Measurements from ENCODE around the gene CCIN. TPM values are rescaled to one million over a fixed set of nuclear protein-coding genes. Genes with fewer than 3 reads are reported as not detected.

The CCIN gene
- total RNA-seq, 1 donor from 2014 or later = 0.18 TPM

DNA sequence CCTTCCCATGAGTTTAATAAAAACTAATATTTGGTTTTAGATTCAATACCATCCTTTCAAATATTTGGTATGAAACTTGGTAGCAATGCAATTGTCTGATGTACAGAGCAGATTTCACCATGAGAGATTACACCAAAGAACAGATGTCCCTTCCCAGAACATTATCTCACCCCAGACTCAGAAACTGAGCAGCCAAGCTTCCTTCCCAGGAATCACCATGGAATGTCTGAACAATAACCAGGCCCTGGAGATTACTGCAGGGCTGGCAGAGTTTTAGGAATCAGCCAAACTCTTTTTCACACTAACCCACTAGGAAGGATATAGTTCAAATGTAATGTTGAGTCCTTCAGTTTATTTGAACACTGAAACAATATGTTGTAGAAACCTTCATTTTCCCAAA is 45.4 kb downstream of the CCIN start:
- peaks cover 38% of the 10 kb centered on the region for H3K4me1 ChIP-seq
- no peaks in the 10 kb centered on the region for H3K9me3 ChIP-seq
- intact Hi-C loops (cut with DNase I) = no loop called here
- no peak overlapping the region for H3K4me3 ChIP-seq
- H3K27me3 ChIP-seq (ENCODE audit: low read depth) = no peaks in the 10 kb centered on the region
- TF ChIP-seq, protein P1, sequence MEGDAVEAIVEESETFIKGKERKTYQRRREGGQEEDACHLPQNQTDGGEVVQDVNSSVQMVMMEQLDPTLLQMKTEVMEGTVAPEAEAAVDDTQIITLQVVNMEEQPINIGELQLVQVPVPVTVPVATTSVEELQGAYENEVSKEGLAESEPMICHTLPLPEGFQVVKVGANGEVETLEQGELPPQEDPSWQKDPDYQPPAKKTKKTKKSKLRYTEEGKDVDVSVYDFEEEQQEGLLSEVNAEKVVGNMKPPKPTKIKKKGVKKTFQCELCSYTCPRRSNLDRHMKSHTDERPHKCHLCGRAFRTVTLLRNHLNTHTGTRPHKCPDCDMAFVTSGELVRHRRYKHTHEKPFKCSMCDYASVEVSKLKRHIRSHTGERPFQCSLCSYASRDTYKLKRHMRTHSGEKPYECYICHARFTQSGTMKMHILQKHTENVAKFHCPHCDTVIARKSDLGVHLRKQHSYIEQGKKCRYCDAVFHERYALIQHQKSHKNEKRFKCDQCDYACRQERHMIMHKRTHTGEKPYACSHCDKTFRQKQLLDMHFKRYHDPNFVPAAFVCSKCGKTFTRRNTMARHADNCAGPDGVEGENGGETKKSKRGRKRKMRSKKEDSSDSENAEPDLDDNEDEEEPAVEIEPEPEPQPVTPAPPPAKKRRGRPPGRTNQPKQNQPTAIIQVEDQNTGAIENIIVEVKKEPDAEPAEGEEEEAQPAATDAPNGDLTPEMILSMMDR (IDR thresholded peaks at IDR 0.05) = no peak
- DNase-seq (no peak), ATAC-seq (no peak)
- H3K27ac ChIP-seq = peak overlapping the region; percentile 8
- peaks cover 89% of the 10 kb centered on the region for H3K36me3 ChIP-seq

- TF ChIP-seq, protein P1 (IDR thresholded peaks at IDR 0.05) = no peak
- H3K9me3 ChIP-seq = peaks cover under 1% of the 10 kb centered on the region
- peaks cover 88% of the 10 kb centered on the region for H3K36me3 ChIP-seq
- intact Hi-C loops (cut with DNase I) = no loop called here
- H3K27me3 ChIP-seq (ENCODE audit: low read depth) = no peaks in the 10 kb centered on the region
- no peak overlapping the region for H3K4me3 ChIP-seq
- H3K27ac ChIP-seq = peak overlapping the region; percentile 14
- H3K4me1 ChIP-seq = peaks cover 19% of the 10 kb centered on the region
- ATAC-seq (no peak), DNase-seq (no peak)
Measured at GRCh38 chr9:36217256-36217968, 48.2 kb downstream of the CCIN start.

DNA sequence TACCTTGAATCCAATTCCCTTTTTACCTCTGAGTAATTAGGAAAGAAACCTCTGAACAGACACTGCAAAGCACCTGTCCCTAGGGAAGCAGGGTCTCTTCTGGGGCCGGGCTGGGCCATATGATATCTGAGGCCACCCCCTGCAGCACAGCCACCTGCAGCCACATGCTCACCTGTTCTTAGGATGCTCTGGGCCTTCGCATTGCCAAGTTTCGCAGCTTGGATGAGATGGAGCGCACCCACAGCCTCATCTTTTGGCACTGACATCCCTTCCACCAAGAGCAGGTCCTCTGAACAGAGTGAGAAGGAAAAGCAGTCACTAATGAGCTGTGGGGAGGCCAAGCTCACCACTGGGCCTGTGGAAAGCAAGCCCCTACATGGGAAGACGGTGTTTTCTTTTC is 48.8 kb downstream of the CCIN start:
- Histone ChIP-seq H3K27ac (no peak overlapping the region), H3K4me1 (peaks cover 19% of the 10 kb centered on the region), H3K27me3 (ENCODE audit: low read depth) (no peaks in the 10 kb centered on the region), H3K36me3 (peaks cover 88% of the 10 kb centered on the region), H3K9me3 (peaks cover 4% of the 10 kb centered on the region), H3K4me3 (no peak overlapping the region)
- ATAC-seq (no peak), DNase-seq (no peak)
- intact Hi-C loops (cut with DNase I) = no loop called here
- TF ChIP-seq, protein P1 (IDR thresholded peaks at IDR 0.05) = no peak

DNA sequence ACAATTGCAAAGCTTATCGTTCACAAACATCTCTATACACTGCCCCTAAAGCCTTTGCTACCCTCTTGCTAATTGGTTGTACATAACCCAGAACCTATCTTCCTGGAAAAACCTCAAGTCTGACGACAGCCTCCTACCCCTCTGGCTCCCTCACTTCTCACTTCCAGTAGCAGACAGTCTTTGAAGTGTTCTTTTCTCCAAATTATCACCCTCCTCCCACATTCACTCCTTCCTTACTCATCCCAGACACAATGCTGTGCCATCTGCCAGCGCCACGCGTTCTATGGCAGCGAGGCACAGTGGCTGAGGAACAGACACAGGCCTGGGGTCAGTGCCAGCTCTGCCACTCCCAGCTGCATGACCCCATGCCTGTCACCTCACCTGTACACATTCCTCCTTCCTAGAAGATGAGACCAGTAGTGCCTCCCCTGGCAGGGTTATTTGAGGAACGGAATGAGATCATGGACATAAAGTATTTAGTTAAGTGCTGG is 49.3 kb downstream of the CCIN start:
- no peak overlapping the region for H3K27ac ChIP-seq
- intact Hi-C loops (cut with DNase I) = no loop called here
- DNase-seq = no peak

More for the DNA sequence above, 49.3 kb downstream of the CCIN start:
- TF ChIP-seq, protein P1 (IDR thresholded peaks at IDR 0.05) = no peak
- peaks cover 4% of the 10 kb centered on the region for H3K9me3 ChIP-seq
- H3K4me1 ChIP-seq = peaks cover 19% of the 10 kb centered on the region
- H3K4me3 ChIP-seq = no peak overlapping the region
- peaks cover 88% of the 10 kb centered on the region for H3K36me3 ChIP-seq
- no peaks in the 10 kb centered on the region for H3K27me3 ChIP-seq (ENCODE audit: low read depth)
- ATAC-seq = peak in 1 of 2 donors; percentile 24

Other genes starting within 250 kb of the CCIN start
- gene OR2S2, start 211.2 kb upstream of the CCIN start, total RNA-seq = not detected
- gene RECK, start 132.5 kb upstream of the CCIN start, total RNA-seq = 15.2 TPM
- 108 TPM for gene GLIPR2, start 32.7 kb upstream of the CCIN start, total RNA-seq
- gene CLTA, start 21.5 kb downstream of the CCIN start, total RNA-seq = 177 TPM
- gene GNE, start 89.1 kb downstream of the CCIN start, total RNA-seq = 14.6 TPM
- 48.9 TPM for gene RNF38, start 230.9 kb downstream of the CCIN start, total RNA-seq